Stimulated activated CD8-positive, alpha-beta memory T cell treated with anti-CD3 and anti-CD28 coated beads, Interleukin-15, amount 100 ng/mL, for 1 hour (primary cell): Measurements from ENCODE around the gene ZNF668.
A peak's percentile ranks its signal among the peaks of the same experiment; 100 is the strongest.
"Not testable (repeated sequence)": the region's sequence is repeated elsewhere in the genome, so short reads cannot be mapped to it uniquely, and the experiment has no call there.

Source experiments
- DNase-seq: peaks from one replicate; pipeline ENCODE4 v3.0.0-alpha.2; 2020; ENCODE audit warnings: low read depth

Gene ZNF668

DNA sequence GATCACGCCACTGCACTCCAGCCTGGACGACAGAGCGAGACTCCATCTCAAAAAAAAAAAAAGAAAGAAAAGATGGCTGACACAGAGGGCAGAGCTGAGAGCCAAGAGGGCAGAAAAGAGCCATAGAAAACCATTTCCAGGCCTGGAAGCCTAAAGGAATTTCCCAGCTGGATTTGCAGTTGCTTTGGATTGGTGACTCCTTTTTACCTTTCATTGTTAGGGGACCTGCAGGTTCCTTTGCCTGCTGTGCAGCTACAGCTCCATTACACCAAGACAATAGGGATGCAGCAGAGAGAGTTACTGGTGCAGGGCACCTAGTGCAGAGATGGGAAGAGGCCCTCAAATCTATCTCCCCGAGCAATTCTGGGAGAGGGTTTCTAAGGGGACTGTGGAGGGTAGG lies 18.4 kb downstream of the ZNF668 start:
- no peak for DNase-seq

DNA sequence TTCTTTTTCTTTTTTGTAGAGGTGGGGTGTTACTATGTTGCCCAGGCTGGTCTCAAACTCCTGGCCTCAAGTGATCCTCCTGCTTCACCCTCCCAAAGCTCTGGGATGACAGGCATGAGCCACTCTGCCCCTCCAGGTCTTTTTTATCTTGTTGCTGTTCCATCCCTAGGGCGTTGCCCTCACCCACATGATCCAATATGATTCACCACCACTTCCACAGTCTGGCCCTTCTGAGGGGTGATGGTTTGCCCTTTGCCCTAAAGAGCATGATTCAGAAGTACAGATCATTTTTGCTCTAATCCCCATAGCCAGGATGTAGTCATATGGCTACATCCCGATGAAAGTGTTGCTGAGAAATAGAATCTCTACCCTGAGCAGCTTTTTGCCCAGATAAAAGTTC lies 21.9 kb downstream of the ZNF668 start:
- no peak for DNase-seq

DNA sequence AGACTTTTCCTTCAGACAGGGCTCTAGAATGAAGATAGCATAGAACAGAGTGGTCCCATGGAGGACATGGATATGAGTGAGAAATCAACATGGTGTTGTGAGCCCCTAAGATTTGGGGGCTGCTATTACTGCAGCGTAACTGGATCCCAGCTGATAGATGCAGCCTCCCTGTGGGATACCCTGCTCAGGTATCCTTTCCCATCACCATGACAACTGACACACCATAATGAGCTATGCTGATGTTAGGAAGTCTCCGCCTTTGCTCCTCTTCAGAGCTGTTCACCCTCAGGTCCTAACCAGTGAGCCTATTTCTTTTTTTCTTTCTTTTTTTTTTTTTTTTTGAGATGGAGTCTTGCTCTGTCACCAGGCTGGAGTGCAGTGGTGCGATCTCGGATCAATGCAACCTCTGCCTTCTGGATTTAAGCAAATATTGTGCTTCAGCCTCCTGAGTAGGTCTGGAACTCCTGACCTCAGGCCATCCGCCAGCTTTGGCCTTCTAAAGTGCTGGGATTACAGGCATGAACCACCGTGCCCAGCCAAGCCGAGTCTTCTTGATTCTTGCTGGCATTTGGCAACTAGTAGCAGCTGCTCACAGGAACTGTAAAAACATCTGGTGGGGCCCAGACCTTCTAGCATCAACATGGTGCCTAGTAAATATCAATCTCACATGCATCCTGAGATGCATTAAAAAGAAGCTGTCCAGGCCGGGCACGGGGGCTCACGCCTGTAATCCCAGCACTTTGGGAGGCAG lies 23.6 kb downstream of the ZNF668 start:
- DNase-seq = no peak

DNA sequence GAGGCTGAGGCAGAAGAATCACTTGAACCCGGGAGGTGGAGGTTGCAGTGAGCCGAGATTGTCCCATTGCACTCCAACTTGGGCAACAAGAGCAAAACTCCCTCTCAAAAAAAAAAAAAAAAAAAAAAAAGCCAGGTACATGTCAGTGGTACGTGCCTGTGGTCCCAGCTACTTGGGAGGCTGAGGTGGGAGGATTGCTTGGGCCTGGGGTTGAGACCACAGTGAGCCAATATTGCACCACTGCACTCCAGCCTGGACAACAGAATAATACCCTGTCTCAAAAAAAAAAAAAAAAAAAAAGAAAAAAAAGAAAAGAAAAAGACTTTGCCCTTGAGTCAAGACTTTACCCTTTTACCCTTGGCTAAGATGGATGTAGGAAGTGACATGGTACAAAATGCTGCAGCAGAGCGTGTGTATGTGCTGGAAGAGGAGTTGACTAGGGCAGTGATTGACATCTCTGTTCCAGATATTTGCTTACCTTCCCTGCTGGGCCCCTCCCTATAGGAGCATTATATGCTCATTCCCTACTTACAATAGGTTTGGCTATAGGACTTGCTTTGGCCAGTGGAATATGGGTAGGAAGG lies 30.1 kb downstream of the ZNF668 start:
- no peak for DNase-seq

DNA sequence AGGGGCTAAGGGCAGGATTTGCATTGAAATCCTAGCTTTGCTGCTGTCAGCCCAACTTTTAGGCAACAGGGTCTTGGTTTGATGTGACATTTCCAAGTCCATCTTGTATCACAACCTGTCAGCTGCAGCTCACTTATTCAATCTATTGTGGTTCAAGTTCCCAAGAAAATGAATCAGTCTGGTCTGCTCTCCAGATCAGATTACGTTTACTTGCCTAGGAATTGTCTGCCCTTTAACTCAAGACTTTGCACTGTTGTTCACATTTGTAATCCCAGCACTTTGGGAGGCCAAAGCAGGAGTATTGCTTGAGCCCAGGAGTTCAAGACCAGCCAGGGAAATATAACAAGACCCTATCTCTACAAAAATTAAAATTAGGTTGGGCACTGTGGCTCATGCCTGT lies 30.7 kb downstream of the ZNF668 start:
- no peak for DNase-seq

DNA sequence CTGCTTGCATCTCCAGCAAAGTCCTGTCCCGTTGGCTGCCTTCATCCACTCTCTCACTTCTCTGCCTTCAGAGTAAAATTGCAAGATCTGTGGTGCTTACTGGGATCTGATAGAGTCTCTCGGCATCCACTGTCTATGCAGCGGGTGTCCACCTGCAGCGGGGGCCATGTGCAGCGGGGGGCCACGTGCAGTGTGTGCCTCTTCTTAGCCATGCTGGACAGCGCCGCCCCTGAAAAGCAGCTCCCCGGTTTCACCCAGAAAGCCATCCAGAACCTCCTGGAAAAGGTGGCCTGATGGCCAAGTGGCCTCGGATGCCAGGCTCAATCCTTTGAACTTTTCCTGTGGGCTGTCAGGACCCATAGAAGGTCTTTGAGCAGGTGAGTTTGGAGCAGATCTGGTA lies 31.2 kb downstream of the ZNF668 start:
- DNase-seq = no peak

DNA sequence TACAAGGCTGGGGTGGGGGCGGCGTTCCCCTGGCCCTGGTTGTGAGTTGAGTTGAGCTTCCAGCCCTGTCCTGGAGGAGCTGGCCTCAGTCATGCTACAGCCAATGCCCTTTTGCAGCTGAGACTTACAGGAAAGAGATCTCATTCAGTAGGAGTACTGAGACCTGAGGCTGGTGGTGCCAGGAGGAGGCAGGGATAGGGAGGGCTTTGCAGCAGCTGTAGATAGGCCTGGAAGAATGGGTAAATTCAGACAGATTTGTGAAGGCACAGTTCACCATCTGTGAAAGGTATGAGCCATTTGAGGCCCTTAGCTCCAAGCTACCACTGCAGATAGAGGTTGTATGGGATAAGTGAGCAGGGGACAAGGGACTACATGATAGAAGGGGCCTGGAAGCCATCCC lies 35.0 kb downstream of the ZNF668 start:
- no peak for DNase-seq

DNA sequence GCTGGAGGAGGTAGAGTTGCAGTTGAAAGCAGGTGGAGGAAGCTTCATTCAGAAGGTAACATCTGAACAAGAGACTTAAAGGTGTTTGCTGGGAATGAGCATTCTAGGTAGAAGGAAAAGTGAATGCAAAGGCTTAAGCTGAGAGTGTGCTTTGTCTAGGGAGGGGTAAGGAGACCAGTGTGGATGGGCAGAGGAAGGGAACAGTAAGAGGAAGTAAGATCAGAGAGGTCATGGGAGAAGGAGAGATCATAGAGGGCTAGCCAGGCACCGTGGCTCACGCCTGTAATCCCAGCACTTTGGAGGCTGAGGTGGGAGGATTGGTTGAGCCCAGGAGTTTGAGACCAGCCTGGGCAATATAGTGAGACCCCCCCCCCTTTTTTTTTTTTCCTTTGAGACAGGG lies 37.3 kb downstream of the ZNF668 start:
- no peak for DNase-seq

DNA sequence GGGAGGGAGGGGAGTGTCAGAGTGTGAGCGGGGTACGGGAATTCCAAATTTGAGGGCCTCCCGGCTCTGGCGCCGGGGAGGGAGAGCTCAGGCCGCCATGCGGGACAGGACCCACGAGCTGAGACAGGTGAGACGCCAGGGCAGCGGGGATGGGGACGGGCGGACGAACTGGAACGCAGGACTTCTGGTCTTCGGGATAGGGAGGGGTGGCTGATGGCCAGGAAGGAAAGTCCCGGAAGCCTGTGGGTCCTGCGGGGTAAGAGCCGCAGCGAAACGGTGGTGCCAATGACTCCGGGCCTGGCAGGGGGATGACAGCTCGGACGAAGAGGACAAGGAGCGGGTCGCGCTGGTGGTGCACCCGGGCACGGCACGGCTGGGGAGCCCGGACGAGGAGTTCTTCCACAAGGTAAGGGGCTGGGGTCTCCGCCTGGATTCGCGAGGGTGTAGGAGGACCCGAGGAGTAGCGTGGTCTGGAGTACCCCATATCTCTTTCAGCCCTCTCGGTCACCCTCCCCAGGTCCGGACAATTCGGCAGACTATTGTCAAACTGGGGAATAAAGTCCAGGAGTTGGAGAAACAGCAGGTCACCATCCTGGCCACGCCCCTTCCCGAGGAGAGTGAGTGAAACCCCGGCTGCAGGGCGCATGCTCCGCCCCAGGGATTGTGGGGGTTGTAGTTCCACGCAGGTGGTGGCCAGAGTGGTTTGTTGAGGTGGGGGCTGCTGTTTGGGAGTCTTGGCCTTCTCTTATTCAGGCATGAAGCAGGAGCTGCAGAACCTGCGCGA lies 40.1 kb downstream of the ZNF668 start:
- peak; percentile 77 for DNase-seq

DNA sequence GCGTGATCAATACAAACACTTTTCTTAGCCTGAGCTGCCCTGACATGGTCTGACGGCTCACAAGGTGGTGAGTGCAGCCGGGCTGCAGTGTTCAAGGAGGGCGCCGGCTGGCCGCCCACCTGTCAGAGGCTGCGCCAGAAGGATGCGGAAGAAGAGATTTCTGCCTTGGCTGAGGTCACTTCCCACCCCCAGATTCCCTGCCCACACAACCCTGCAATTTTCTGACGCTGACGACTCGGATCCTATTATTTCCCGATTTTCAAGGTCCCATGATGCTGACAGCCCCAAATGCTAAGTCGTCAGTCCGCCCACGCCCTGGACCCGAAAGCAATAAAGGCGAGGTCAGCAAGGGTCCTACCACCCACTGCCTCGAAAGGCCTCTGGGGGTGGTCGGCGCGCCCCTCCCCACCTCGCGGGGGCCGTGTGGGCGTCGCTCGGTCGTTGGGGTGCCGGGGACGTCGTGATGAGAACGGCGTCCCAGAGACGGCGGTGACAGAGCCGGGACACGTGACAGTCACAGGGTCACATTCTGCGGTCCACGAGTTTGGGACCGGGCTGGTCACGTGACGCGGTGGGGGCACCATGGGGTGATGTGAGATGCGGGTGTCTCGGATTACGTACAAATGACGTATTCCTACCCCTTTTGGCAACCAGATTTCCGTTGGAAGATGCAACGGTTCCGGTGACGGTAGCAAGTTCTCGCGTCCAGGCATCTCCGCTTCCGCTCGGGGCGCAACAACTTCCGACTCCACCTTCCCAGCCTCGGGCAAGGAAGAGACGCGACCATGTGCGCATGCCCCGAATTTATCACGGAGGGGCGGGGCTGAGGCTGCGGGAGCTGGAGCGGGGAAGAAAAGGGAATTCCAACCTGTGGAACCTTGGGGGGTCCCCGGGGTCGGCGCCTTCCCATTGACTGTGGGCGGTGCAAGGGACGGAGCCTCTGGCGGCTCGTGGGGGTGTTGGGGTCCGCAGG lies 41.0 kb downstream of the ZNF668 start, which contains the start of gene STX4:
TSS of gene STX4 (plus strand) at position 823 of the 973 bp plus-strand sequence. CDS start 248 bp downstream, outside the sequence.
- DNase-seq = peak; percentile 94

DNA sequence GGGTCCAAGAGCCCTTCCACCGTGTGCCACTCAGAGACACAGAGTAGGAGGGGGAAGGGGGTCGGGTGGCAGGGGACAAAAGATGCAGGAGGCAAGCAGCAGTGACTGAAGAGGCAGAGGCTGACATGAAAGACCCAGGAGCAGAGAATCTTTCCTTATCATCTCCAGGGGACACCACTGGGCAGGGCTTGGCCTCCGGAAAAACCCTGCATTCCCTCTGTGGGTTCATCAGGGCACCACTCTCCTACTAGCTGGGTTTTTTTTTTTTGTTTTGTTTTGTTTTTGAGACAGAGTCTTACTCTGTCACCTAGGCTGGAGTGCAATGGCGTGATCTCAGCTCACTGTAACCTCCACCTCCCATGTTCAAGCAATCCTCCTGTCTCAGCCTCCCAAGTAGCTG lies 42.8 kb downstream of the ZNF668 start:
- DNase-seq = no peak

DNA sequence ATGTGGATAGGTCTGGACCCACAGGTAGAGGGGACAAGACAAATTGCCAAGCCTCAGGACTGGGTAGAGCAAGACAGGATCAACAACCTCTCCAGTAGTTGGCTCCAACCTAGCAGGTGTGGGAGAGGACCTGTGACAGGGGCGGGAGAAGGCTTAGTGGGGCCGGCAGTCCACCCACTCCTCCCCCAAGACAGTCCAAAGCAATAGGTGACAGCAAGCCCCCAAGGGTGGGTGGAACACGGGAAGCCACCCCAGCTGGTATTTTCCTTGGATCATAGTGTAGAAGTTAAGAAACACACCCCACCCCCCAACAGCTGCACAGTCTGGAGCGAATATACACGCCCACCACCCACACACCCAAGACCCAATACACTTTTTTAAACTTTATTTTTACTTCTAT lies 44.8 kb downstream of the ZNF668 start:
- DNase-seq = no peak

DNA sequence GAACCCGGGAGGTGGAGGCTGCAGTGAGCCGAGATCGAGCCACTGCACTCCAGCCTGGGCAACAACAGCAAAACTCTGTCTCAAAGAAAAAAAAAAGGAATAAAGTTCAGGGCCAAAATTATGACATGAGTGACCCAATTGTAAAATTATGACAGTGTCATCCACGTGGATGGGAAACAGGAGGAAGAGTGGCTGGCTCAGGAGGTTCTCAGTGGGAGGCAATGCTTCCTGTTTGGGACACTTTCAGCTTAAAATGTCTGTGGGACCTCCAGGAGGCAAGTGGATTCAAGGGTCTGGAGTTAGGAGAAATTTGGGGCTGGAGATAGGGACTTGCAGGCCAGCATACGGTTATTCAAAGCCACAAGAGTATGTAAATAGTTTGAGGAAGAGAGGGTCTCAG lies 48.7 kb downstream of the ZNF668 start:
- no peak for DNase-seq

DNA sequence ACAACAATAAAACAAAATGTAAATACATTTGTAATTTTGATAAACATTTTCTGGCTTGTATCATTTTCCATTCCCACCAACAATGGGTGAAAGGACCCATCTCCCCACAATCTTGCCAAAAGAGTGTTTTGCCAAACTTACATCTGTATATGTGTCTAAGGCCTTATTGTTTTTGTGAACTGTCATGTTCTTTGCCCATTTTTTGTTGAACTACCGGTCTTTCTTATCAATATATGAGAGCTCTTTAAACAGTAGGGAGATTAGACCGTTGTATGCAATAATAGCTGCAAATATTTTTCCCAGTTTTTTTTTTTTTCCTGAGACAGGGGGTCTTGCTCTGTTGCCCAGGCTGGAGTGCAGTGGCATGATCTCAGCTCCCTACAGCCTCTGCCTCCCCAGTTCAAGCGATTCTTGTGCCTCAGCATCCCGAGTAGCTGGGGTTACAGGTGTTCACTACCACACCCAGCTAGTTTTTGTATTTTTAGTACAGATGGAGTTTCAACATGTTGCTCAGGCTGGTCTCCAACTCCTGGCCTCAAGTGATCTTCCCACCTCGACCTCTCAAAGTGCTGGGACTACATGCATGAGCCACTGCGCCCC lies 50.3 kb downstream of the ZNF668 start:
- no peak for DNase-seq

DNA sequence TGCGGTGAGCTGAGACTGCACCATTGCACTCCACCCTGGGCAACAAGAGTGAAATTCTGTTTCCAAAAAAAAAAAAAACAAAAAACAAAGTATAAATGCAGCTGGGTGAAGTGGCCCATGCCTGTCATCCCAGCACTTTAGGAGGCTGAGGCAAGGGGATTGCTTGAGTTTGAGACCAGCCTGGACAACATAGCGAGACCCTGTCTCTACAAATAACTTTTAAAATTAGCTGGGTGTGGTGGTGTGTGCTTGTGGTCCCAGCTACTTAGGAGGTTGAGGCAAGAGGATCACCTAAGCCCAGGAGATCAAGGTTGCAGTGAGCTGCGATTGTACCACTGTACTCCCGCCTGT lies 50.8 kb downstream of the ZNF668 start:
- no peak for DNase-seq

DNA sequence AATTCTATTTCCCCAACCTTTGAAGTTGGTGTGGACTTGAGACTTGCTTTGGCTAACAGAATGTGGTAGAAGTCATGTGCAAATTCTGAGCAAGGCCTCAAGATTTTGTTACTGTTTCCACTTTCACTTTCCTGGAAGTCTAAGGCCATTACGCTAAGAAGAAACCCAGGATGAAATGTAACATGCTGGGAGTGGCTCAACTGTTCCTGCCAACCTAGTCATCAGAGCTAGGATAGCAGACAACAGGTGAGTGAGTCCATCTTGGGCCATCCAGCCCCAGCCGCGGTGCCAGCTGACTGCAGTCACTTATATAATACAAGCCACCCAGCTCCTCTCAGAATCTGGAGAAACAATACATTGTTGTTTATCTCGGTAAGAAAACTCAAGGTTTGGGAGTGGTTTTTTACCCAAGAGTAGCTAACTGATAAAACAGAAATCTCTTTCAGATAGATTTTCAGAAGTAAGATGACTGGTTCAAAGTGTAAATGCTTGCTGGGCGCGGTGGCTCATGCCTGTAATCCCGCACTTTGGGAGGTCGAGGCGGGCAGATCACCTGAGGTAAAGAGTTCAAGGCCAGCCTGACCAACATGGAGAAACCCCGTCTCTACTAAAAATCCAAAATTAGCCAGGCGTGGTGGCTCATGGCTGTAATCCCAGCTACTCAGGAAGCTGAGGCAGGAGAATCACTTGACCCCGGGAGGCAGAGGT lies 51.3 kb downstream of the ZNF668 start:
- no peak for DNase-seq

DNA sequence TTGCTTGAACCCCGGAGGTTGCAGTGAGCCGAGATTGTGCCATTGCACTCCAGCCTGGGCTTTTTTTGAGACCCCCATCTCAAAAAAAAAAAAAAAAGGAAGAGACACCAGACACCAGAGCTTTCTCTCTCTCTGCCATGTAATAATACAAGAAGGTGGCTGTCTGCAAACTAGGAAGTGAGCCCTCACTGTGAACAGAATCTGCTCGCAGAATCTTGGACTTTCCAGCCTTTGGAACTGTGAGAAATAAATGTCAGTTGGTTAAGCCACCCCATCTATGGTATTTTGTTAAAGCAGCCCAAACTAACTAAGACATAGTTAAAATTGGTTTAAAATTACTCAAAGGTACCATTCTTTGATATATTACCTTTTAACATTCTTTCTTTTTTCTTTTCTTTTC lies 53.5 kb downstream of the ZNF668 start:
- no peak for DNase-seq

DNA sequence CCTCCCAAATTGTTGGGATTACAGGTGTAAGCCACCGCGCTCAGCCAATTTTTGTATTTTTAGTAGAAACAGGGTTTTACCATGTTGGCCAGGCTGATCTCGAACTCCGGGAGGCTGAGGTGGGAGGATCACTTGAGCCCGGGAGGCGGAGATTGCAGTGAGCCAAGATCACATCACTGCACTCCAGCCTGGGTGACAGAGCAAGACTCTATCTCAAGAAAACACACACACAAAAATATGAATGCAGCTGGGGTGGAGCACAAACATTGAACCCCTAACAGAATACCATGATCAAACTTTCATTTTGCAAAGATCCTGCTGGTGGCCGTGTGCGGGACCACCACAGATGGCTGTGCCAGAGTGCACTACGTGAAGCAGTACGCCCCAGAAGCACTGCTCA lies 56.3 kb downstream of the ZNF668 start:
- DNase-seq = not testable (repeated sequence)

DNA sequence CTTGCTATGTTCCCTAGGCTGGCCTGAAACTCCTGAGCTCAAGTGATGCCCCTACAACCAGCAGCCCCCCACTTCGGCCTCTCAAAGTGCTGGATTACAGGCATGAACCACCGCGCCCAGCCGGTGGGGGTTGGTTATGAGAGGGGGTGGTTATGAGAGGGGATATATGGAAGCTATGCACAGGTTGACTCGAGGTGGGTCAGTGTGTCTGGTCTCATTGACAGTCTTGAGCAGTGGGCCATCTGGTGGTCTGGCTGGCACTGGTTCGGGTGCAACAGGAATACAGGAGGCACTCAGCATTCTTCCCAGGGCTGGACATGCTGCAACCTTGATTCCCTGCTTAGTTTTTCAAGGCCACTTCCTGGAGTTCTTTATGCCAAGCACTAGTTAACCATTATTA lies 58.0 kb downstream of the ZNF668 start:
- no peak for DNase-seq

DNA sequence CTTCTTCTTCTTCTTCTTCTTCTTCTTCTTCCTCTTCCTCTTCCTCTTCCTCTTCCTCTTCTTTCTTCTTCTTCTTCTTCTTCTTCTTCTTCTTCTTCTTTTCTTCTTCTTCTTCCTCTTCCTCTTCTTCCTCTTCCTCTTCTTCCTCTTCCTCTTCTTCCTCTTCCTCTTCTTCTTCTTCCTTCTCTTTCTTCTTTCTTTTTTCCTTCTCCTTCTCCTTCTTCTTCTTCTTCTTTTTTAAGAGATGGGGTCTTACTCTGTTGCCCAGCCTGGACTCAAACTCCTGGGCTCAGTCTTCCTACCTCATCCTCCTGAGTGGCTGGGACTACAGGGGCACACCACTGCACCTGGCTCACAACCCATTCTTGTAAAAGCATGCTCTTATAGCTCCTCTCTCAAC lies 60.7 kb downstream of the ZNF668 start:
- DNase-seq = not testable (repeated sequence)

DNA sequence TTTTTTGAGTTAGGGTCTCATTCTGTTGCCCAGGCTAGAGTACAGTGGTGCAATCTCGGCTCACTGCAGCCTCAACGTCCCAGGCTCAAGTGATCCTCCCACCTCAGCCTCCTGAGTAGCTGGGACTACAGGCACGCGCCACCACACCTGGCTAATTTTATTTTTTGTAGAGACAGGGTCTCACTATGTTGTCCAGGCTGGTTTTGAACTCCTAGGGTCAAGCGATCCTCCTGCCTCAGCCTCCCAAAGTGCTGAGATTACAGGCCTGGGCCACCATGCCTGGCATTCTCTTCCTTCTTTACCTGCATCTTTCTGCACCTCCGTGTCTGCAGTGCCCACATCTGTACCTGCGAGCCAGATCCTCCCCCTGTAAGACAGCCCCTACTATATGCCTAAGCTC lies 62.2 kb downstream of the ZNF668 start:
- DNase-seq = not testable (repeated sequence)
